ENCODE results near the gene MAP4K1.

DNA sequence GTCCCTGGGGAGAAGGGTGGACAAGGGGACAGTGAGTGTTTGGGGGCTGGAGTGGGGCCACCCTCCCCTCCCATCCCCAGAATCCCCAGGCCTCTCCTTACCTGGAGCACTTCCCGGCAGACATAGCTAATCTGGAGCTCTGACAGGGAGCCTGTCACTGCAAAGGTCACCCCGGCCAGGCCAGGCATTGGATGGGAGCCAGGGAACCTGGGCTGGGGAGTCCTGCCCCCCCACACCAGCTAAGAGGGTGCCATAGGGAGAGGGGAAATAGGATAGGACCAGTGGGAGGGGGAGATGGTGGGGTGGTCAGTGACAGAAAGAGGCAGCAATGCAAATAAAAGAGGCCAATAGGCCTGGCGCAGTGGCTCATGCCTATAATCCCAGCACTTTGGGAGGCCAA, 3.5 kb downstream of the MAP4K1 start:
- TF ChIP-seq, protein P1, sequence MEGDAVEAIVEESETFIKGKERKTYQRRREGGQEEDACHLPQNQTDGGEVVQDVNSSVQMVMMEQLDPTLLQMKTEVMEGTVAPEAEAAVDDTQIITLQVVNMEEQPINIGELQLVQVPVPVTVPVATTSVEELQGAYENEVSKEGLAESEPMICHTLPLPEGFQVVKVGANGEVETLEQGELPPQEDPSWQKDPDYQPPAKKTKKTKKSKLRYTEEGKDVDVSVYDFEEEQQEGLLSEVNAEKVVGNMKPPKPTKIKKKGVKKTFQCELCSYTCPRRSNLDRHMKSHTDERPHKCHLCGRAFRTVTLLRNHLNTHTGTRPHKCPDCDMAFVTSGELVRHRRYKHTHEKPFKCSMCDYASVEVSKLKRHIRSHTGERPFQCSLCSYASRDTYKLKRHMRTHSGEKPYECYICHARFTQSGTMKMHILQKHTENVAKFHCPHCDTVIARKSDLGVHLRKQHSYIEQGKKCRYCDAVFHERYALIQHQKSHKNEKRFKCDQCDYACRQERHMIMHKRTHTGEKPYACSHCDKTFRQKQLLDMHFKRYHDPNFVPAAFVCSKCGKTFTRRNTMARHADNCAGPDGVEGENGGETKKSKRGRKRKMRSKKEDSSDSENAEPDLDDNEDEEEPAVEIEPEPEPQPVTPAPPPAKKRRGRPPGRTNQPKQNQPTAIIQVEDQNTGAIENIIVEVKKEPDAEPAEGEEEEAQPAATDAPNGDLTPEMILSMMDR (conservative IDR thresholded peaks at IDR 0.05; ENCODE audit: low read depth, low read length) = no peak
- TF ChIP-seq EZH2 (IDR thresholded peaks at IDR 0.05; ENCODE audit: borderline replicate concordance, low read depth, low read length, poor library complexity, severe bottlenecking) = no peak

Measured in A673 (cell line).